CD4-positive, alpha-beta T cell treated with Interferon alpha-2 for 1 hour (primary cell): Measurements from ENCODE around the gene TMEM178B.
"Not testable (repeated sequence)": the region's sequence is repeated elsewhere in the genome, so short reads cannot be mapped to it uniquely, and the experiment has no call there.

ENCODE experiments used
- DNase-seq, 2 donors: peaks; one replicate each; pipeline ENCODE4 v3.0.0-alpha.2; 2020 to 2022

The TMEM178B gene

DNA sequence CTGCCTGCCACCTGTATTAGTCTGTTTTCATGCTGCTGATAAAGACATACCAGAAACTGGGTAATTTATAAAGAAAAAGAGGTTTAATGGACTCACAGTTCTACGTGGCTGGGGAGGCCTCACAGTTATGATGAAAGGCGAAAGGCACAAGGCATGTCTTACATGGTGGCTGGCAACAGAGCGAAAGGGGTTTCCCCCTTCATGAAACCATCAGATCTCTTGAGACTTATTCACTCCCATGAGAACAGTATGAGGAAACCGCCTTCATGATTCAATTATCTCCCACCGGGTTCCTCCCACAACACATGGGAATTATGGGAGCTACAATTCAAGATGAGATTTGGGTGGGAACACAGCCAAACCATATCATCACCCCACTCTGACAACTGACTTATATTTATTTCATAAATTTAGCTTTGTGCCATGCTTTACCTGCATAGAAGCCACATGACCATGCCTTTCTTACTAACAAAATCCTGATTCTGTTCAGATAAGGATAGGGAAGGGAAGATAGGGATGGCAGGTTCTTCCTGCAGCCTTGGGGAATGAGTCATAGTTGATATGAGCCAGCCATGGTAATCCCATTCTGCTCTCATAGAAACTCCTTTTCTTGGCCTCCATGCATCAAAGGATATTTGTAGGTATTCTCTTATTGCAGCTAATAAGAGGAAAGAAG, 286.0 kb downstream of the TMEM178B start:
- DNase-seq, result no peak

DNA sequence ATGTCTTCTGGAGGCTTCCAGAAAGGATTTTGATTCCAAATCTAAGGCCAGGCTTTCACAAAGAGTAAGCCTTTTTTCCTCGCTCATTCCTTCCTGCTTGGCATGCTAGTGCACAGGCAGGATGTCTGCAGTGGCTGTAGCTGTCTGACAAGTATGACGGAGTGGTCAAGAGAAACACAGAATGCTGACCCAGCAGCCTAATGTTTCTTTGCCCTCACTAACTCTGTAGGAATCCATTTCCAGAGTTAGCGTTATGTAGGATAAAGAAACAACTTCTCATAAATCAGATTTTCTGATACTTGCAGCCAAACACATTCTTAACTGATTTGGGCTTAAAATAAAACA, 286.5 kb downstream of the TMEM178B start:
- no peak for DNase-seq

DNA sequence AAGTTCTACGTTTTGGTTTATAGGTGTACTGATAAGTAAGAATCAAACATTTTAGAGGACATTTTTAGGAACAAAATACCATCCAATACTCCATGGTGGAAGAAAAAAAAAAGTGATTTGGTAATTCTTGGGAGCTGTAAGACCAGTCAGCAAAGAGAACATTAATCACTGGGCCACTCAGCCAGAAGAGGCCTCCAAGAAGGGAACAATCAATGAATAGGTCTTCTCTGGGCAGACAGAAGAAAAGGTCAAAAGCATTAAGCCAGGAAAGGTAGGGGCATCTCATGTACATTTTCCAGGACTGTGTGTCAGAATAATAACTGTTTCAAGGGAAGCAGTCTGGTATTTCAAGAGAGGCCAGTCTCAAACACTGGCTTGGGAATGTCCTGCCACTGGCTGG, 286.9 kb downstream of the TMEM178B start:
- DNase-seq, result no peak

DNA sequence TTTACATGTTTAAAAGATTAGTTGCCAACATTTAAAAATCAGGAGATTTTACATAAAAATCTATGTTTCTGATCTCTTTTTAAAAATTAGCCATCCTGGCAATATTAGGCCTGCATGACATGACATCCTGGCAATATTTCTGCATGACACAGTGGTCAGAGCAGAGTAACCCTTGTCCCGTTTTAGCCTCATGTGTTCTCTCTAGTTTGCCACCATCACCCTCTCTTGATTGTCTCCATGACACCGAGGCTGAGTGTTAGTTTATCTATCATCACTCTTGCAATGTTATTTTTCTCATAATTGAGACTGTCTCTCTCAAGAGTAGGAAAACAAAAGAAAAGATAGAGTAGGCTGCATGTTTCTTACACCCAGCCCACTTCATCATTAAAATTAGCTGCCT, 287.6 kb downstream of the TMEM178B start:
- no peak for DNase-seq

DNA sequence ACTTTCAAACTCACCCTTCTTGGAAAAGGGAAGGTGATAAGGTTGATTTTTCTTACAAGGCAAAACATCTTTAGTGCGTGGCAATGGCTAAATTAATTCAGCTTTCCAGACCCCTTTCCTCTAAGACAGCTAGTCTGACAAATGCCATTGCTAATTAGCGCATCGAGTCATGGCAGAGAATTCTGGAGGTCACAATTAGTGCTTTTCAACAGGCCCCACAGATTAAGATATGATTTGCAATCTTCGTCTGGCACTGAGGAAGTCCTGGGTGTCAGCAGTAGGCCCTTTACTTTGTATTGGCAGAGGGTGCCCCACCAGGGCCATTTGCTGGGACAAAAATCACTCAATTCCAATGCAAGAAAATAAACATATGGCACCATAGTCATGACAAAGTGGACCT, 288.1 kb downstream of the TMEM178B start:
- DNase-seq, result no peak

DNA sequence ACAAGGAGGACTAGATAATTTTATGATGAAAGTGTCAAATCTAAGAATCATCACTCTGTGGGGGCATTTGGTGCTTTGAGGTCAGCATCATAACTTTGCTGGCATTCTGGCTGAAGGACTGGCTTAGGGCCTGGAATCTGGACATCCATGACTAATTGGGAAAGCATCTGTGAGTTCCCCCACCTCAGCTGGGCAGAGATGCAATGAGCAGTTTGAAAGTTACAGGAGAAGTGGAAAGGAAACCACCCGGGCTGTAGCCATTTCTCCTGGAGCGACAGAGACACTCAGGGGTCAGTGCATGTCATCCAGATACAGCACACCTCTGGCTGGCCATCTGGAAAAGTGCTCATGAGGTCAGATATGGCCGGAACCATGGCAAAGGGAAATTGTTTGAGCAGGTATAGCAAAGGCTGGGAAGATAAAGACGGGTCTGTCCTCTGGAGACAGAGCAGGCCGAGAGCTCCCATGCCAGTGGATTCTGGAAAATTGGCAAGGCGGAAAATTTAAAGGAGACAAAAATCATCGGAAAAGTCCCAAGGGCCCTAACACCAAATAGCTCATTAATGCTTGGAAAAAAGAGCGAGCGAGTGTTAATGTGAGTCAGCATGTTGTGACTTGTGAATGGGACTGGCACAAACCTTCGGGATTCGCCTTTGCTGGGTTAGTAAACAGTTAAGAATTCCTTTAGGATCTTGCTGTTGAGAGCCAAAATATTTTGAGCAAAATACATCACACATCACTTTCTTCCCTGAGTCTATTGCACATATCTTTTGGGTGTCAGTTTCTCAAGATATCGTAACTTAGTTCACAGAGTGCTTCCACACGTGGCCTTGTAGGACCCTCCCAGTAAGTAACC, 288.9 kb downstream of the TMEM178B start:
- DNase-seq, result no peak

DNA sequence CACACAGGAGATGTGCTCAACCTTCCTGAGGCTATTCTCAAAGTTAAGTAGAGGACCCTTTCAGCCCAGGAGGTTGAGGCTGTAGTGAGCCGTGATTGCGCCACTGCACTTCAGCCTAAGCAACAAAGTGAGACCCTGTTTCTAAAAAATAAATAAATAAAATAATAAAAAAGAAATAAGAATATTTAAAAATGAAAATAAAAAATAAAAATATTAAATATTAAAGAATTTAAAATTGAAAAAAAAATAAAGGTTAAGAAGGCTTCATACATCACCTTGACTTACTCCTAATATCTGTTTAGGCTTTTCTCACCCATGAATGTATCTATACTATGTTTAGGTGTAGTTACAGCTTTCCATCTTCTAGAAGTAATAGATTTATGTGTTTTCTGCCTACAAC, 289.9 kb downstream of the TMEM178B start:
- DNase-seq, result no peak

DNA sequence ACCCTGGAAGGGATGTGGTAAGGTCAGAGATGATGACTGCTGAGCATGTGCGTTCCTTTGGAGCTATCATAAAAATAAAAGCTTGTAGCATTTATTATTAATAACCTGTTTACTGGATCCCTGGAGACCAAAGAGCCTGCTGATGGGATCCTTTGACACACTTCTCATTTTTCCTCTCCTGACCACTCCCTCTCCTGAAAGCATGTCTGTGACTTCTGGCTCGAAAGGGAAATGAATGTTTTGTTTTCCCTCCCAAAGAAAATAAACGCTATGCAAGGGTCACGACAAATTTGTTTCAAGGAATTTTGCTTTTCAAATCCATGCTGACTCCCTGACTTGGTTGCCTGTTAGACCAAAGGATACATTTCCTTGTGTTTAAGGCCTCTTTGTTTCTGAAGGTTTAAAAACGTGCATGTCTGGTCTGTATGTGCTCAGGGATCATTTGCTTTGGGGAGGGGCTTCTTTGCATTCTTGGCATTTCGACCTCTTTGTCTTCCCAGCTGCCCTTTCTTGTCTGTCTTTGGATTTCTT, 292.3 kb downstream of the TMEM178B start:
- DNase-seq, result no peak

DNA sequence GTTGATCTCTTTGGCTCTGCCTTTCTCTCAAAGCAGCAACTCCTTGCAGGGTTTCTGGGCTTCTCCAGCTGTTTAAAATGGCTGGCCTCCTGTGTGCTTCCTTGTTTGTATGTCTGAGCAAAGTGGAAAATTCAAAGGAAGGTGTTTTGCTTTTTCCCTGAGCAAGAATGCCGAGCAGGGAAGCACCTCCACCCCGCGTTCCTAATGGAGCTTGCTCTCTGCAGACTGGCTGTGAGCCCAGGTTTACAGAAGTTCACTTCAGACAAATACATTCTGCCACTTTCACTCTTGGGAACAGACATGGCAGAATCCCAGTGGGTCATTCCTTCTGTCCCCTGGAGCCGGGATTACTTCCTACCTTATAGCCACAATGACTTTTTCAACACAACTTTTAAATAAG, 295.6 kb downstream of the TMEM178B start:
- DNase-seq, result no peak

DNA sequence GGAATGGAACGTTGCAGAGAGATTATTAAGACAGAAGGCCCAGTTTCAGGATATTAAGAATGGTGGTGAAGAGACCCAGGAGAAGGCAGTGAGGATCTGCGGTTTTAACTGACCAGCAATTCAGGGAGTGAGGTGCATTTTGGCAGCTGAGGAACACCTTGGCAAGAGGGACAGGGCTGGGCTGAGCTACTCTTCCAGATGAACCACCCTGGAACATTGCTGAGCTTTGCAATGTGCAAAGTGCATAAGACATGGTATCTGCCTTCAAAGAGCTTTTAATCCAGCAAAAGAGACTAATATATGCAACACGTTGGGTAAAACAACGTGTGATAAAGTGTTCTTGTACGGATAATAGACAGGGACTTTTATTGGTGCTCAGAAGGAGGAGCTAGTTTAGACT, 296.3 kb downstream of the TMEM178B start:
- no peak for DNase-seq

DNA sequence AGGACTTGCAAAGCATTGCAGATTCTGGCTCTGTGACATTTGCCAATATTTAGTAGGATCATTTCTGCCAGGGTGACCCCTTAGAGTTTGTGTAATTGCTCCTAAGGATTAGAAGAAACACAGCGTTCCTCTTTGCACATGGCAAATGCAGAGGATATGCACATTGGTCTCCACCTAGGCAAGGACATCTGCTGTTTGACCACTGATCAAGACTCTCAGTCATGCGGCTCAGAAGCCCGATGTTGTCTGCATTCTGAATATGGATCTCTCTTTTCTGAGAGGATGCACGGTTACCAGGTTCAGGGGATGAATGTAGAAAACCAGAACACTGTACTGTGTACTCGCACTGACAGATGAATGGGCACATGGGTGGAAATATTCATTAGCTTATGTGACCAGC, 296.8 kb downstream of the TMEM178B start:
- no peak for DNase-seq

DNA sequence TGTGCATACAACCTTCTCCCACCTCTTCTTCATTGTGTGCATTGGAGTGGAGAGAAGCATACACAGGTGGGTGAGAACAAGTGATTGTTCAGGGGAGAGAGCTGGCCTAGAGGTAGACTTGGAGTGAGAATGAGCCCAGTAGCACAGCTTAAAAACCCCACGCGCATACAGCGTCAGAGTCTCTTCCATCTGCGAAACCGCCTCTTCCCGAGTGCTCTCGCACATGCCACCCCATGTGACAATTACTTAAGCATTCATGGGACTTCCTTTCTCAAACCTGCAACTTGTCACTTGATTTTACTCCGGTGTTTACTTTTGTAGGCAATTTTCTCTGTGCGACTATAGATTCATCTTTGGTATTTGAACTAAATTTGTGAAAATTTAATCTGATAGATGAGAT, 300.6 kb downstream of the TMEM178B start:
- DNase-seq, result no peak

DNA sequence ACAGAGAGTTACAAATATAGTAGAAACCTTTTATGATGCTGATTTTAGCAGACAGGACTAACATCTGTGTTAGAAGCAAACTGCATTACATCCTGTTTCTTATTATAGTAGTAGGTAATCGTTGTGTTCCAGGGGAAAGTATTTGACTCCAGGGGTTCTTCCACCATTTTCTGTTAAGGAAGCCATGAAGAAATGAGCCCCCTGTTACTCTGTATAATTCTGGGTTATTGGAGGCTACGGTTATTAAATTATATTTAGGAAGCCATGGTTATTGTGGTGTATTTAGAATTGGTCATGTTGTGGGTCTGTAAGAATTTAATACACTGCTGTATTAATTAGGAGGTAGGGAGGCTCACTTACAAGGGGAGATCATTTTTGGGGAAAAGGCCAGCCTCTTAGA, 301.6 kb downstream of the TMEM178B start:
- DNase-seq, result no peak

DNA sequence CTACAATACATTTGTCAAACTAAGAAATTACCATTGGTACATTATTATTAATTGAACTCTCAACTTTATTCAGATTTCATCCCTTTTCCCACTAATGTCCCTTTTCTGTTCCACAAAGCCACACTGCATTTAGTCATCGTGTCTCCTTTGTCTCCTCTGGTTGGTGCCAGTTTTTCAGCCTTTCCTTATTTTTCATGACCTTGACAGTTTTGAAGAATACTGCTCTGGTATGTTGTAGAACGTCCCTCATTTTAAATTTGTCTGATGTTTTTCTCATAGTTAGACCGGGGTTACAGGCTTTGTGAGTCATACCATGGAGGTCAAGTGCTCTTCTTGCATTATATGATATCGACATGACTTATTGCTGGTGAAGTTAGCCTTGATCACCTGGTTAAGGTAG, 304.0 kb downstream of the TMEM178B start:
- no peak for DNase-seq

DNA sequence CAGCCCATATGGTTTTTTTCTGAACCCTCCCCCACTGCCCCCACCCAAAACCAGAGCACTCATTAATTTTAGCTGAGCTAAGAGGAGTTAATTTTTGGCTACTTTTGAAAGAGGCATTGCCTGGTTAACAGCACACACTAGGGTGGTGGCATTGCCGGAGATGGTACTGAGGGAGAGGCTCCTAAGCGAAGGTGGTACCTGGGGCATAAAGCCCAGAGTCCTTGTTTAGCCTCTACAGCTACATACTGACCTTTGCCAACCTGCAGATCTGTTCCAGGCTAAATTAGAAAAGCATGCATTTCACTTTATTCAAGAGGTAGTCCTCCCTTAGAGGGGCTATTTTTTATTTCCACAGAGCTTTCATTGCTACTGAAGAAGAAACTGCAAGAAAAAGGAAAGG, 304.5 kb downstream of the TMEM178B start:
- DNase-seq, result no peak

DNA sequence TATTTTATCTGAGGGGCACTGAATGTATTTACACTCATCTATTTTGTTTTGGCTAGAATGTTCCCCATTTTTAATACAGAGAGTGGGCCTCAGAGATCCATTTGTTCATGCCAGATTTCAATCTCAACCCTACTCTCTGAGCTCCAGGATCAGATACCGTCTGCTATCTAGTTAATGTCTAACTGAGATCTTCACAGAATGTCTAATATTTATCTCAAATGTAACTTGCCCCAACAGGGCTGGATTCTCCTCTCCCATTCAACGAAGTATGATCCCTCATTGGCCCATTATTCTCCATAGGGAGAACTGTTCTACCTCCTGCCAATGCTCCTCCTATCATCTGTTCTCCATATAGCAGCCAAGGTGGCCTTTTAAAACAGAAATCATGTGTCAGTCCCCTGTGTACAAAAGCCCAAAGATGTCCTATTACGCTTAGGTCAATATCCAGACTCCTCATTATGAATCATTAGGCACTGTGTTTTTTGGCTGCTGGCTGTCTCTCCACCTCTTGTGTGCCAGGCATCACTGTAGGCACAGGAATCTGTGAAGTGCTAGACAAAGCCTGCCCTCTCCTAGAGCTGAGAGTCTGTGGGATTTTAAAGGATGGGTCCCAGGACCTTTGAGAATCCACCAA, 308.0 kb downstream of the TMEM178B start:
- no peak for DNase-seq

DNA sequence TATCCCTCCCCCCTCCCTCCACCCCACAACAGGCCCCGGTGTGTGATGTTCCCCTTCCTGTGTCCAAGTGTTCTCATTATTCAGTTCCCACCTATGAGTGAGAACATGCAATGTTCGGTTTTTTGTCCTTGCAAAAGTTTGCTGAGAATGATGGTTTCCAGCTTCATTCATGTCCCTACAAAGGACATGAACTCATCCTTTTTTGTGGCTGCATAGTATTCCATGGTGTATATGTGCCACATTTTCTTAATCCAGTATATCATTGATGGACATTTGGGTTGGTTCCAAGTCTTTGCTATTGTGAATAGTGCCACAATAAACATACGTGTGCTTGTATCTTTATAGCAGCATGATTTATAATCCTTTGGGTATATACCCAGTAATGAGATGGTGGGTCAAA, 309.5 kb downstream of the TMEM178B start:
- DNase-seq, result not testable (repeated sequence)

DNA sequence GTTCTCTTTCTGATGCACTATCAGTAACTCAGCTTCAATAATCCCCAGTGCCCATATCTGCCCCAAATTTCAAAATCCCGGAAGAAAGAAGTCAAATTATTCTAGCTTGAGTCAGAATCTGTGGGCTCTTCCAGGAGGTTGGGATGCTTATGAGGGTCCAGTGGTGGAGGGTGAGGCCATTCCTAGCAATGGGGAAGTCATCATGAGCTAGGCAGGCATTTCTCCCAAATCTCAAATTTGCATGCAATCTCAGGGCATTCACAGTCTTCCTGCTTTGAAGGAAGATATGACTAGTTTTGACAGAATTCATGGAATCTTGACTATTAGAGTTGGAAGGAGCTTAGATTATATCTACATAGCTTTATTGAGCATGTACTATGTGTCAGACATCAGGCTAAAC, 313.0 kb downstream of the TMEM178B start:
- no peak for DNase-seq

DNA sequence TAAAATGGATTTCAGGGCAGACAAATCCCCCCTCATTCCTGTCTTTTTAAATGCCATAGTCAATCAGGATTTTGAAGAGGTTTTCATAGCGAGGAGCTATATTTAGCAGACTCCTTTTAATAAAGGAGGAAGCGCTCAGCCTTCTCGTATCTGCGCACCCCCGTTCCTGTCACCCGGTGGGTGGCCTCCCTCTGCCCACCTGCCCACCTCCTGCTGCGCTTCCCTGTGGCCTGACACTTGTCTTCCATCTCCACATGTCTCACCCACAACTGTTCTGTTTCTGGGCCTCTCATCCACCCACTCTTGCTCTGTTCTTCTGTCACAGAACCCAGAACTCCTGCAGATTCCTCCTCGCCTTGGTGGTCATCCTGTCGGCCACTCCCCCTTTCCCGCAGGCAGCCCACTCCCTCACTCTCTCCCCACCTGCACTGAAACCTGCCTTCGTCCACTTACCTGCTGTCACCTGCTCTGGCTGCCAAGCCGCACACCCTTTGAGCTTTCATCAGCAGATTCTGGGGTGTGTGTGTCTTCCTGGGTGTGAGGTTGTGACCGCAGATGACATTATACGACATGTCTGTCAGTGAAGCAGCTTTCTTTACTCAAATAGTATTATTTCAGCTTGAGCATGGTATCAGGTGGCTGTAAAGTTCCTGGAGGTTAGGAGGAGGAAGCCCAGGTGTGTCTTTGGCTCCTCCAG, 313.8 kb downstream of the TMEM178B start:
- no peak for DNase-seq

DNA sequence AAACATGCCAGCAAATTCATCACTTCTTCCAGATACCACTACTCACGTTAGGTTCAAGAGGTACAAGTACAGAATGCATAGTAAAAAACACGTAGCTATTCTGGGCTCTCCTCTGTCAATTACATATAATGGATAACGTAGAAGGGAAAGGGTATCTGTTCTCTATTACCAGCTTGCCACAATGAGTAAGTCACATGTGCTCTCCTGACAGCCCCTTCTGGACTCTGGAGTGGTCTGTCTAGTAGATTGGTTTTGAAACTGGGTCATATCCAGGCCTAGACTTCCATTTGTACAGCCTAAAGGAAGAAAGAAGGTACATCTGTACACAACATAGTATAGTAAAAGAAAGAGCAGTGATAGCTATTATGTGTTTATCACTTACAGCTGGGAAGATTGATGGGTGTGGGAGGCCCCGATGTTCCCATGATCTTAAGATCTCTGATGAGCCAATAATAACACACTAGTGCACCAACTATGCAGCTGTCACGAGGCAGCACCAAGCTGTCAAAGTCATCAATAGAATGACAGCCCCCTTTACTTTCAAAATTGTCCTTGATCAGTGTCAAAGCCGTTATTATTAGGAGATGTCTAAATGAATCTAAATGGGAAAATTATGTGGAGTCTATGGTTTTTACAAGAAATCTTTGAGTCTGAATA, 315.4 kb downstream of the TMEM178B start:
- DNase-seq, result no peak

DNA sequence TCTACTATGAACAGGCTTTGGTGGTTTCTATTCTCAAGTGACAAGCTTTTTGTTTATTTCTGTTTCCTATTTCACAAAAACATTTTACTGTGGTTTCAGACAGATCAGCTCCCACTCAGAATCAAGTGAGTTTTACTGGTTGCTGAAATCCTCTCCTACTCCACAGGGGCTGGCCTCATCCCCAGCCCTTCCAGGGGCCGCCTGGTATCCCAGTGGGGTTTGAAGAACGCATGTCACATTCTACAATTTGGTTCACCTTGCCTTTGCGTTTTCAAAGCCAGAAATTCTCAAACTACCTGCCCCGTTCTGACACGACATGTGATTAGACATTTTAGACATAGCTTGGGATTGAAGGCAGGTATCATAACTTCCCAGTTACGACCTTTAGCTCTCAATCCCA, 316.5 kb downstream of the TMEM178B start:
- no peak for DNase-seq

DNA sequence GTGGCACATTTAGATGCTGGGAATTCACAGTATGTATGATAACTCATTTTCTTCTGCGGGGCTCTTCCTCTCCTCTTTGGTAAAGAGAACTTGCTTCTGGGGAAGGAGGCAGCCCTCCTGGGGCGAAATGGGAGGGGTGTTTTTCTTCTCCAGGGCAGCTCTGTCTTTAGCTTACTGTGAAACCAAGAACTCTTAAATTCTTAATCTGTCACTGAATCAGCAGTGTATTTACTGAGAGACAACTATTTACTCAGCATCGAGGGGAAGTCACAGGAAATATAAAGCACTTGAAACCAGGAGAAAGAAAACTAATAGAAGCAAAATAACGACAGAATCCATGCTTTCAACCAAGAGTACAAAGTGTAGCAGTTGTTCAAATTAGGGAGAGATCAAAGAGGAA, 319.2 kb downstream of the TMEM178B start:
- DNase-seq, result no peak
